GM19455 (cell line): ENCODE measurements around the gene PDCD4.

Experiments used
- ATAC-seq: cut with Tn5 transposase; IDR thresholded peaks from one replicate; pipeline ENCODE4 v1.9.1; 2021; ENCODE audit not compliant: unreplicated experiment

PDCD4 gene

GRCh38 chr10:110841767-110842267, 29.9 kb upstream of the PDCD4 start:
- ATAC-seq = peak; percentile 69

GRCh38 chr10:110842326-110842904, 29.3 kb upstream of the PDCD4 start:
- peak; percentile 7 for ATAC-seq

- ATAC-seq = peak; percentile 75
Observed at GRCh38 chr10:110843031-110843430, 28.7 kb upstream of the PDCD4 start.

- no peak for ATAC-seq
Observed at GRCh38 chr10:110843796-110844616, 27.7 kb upstream of the PDCD4 start.

GRCh38 chr10:110844617-110844881, 27.2 kb upstream of the PDCD4 start:
- no peak for ATAC-seq

- no peak for ATAC-seq
Observed at GRCh38 chr10:110845192-110845755, 26.5 kb upstream of the PDCD4 start.

- no peak for ATAC-seq
Observed at GRCh38 chr10:110845756-110846620, 25.7 kb upstream of the PDCD4 start.

- no peak for ATAC-seq
Observed at GRCh38 chr10:110847374-110847773, 24.4 kb upstream of the PDCD4 start.

GRCh38 chr10:110848106-110848505, 23.6 kb upstream of the PDCD4 start:
- no peak for ATAC-seq

GRCh38 chr10:110850099-110850498, 21.6 kb upstream of the PDCD4 start:
- ATAC-seq = no peak

GRCh38 chr10:110851020-110851612, 20.6 kb upstream of the PDCD4 start:
- no peak for ATAC-seq

GRCh38 chr10:110852255-110852896, 19.4 kb upstream of the PDCD4 start:
- no peak for ATAC-seq

GRCh38 chr10:110852947-110853346, 18.8 kb upstream of the PDCD4 start:
- no peak for ATAC-seq

GRCh38 chr10:110853921-110854605, 17.7 kb upstream of the PDCD4 start:
- ATAC-seq = no peak

GRCh38 chr10:110857265-110858171, 14.2 kb upstream of the PDCD4 start:
- no peak for ATAC-seq

GRCh38 chr10:110858297-110858934, 13.3 kb upstream of the PDCD4 start:
- no peak for ATAC-seq

GRCh38 chr10:110859206-110859972, 12.3 kb upstream of the PDCD4 start:
- ATAC-seq = no peak

GRCh38 chr10:110859973-110860376, 11.8 kb upstream of the PDCD4 start:
- ATAC-seq = no peak
